ENCODE results near the gene BANP. TPM values are rescaled to one million over a fixed set of nuclear protein-coding genes. Genes with fewer than 3 reads are reported as not detected.

The BANP gene
- polyA plus RNA-seq, 1 of the 3 experiments (the other 2 are of a cell fraction): 16.8 TPM

- Histone ChIP-seq H3K9me2 (no peaks in the 10 kb centered on the region), H4K20me1 (ENCODE audit: insufficient read depth) (no peaks in the 10 kb centered on the region), H3K27ac (ENCODE audit: low read depth in 2 of 2, low read length in 1 of 2) (no peak overlapping the region), H3K9me3 (no peaks in the 10 kb centered on the region), H3K79me2 (ENCODE audit: insufficient read depth) (no peaks in the 10 kb centered on the region), H2AFZ (ENCODE audit: low read depth) (no peak overlapping the region), H3K4me1 (ENCODE audit: control insufficient read depth in 1 of 2, insufficient read depth in 2 of 2, low read depth in 1 of 2, low read length in 1 of 2) (peaks cover 0 to 14% of the 10 kb centered on the region in 2 experiments; a peak in 2 of 4 replicates), H3K9ac (no peak overlapping the region), H3K4me3 (ENCODE audit: low read depth in 2 of 2, low read length in 1 of 2) (no peak overlapping the region), H3F3A (replicated peaks; ENCODE audit: insufficient read depth) (no peaks in the 10 kb centered on the region), H3K27me3 (ENCODE audit: insufficient read depth) (no peaks in the 10 kb centered on the region; the same call in 1 of the 2 replicates), H3K36me3 (replicated peaks in 1 of 2; ENCODE audit: control insufficient read depth in 1 of 2, insufficient read depth in 2 of 2, low read length in 1 of 2) (no peaks in the 10 kb centered on the region), H3K4me2 (no peak overlapping the region)
- POLR2A ChIA-PET: interaction anchor here (0.8 kb wide), 1 partner anchor 20 kb away, joined by 4 read pairs; no protein-coding TSS in a partner anchor
- DNase-seq: no peak
- WGBS (ENCODE audit: low lambda C conversion rate): 62% methylated on average over 16 of the region's 26 CpGs
- CTCF ChIA-PET: interaction anchor here (0.7 to 2.7 kb wide), 4 partner anchors 13 to 146 kb away, joined by 3 to 14 read pairs (median 4); no protein-coding TSS in a partner anchor
- TF ChIP-seq USF2 (IDR thresholded peaks at IDR 0.05; ENCODE audit: borderline replicate concordance, low read depth, low read length): no peak
- no peak for TF ChIP-seq CTCF (IDR thresholded peaks at IDR 0.05)
- TF ChIP-seq RAD21 (IDR thresholded peaks at IDR 0.05; ENCODE audit: low read length): peak; percentile 23
Measured at GRCh38 chr16:87924811-87925670, 26.2 kb upstream of the BANP start.

GRCh38 chr16:87926246-87927194 lies 24.7 kb upstream of the BANP start:
- Histone ChIP-seq H3K36me3 (replicated peaks in 1 of 2; ENCODE audit: control insufficient read depth in 1 of 2, insufficient read depth in 2 of 2, low read length in 1 of 2) (no peaks in the 10 kb centered on the region), H4K20me1 (ENCODE audit: insufficient read depth) (no peaks in the 10 kb centered on the region), H3K4me2 (no peak overlapping the region), H2AFZ (ENCODE audit: low read depth) (no peak overlapping the region), H3K9me3 (no peaks in the 10 kb centered on the region), H3K27ac (ENCODE audit: low read depth in 2 of 2, low read length in 1 of 2) (no peak overlapping the region), H3K9ac (no peak overlapping the region), H3K4me1 (ENCODE audit: control insufficient read depth in 1 of 2, insufficient read depth in 2 of 2, low read depth in 1 of 2, low read length in 1 of 2) (peaks cover 0 to 14% of the 10 kb centered on the region in 2 experiments; a peak in 2 of 4 replicates), H3K4me3 (ENCODE audit: low read depth in 2 of 2, low read length in 1 of 2) (no peak overlapping the region), H3F3A (replicated peaks; ENCODE audit: insufficient read depth) (no peaks in the 10 kb centered on the region), H3K9me2 (no peaks in the 10 kb centered on the region), H3K79me2 (ENCODE audit: insufficient read depth) (no peaks in the 10 kb centered on the region), H3K27me3 (ENCODE audit: insufficient read depth) (no peaks in the 10 kb centered on the region; the same call in 1 of the 2 replicates)
- ChIA-PET POLR2A (no interaction called here), CTCF (interaction anchor here (1.5 to 2.7 kb wide), 3 partner anchors 15 to 147 kb away, joined by 3 to 14 read pairs (median 4); no protein-coding TSS in a partner anchor)
- no peak for DNase-seq
- WGBS (ENCODE audit: low lambda C conversion rate): 78% methylated on average over 39 of the region's 44 CpGs
- TF ChIP-seq RCOR1 (IDR thresholded peaks at IDR 0.05; ENCODE audit: low read length) (no peak), REST (IDR thresholded peaks at IDR 0.05; ENCODE audit: low read depth, low read length) (no peak), USF1 (IDR thresholded peaks at IDR 0.05; ENCODE audit: borderline replicate concordance, low read depth) (no peak), RXRA (IDR thresholded peaks at IDR 0.05; ENCODE audit: borderline replicate concordance, low read depth) (no peak), POLR2AphosphoS5 (IDR thresholded peaks at IDR 0.05; ENCODE audit: low read depth, low read length) (no peak), CTCF (IDR thresholded peaks at IDR 0.05) (no peak), MXI1 (IDR thresholded peaks at IDR 0.05; ENCODE audit: low read depth, low read length) (no peak), NRF1 (IDR thresholded peaks at IDR 0.05; ENCODE audit: low read depth, low read length) (no peak), FOXJ3 (CRISPR knock-in tag; IDR thresholded peaks at IDR 0.05) (no peak), TEAD4 (IDR thresholded peaks at IDR 0.05; ENCODE audit: borderline replicate concordance, insufficient read depth) (no peak)
